Right ventricle myocardium superior (tissue), 1 donor: Measurements from ENCODE around the gene AXIN2. TPM values are rescaled to one million over a fixed set of nuclear protein-coding genes. Genes with fewer than 3 reads are reported as not detected.

Source experiments
- ATAC-seq: fragments of 200-7000 bp; cut with Tn5 transposase; one replicate; pipeline ENCODE4 v1.9.1; 2020; ENCODE audit warnings: mild to moderate bottlenecking; ENCODE audit not compliant: poor library complexity
- DNase-seq: peaks from one replicate; pipeline ENCODE4 v3.0.0-alpha.2; 2020
- intact Hi-C: fragments of 100-400 bp; cut with DNase I; formaldehyde crosslinking; loops from one replicate; pipeline ENCODE4 v1.11.2; 2022
- total RNA-seq: library from RNA; stranded (reverse); fragmentation: NEBNext Ultra II Directional; extraction: Animal tissue kit (Norgen Biotek cat#: 25700); gene quantifications from one replicate; pipeline ENCODE4 v1.2.1, GENCODE V29; 2021
- donor health status: DM: no; HTN: yes; CAD: no; lungs with severe emphysema.

The AXIN2 gene
- total RNA-seq, 1 donor from 2014 or later: 20.7 TPM

DNA sequence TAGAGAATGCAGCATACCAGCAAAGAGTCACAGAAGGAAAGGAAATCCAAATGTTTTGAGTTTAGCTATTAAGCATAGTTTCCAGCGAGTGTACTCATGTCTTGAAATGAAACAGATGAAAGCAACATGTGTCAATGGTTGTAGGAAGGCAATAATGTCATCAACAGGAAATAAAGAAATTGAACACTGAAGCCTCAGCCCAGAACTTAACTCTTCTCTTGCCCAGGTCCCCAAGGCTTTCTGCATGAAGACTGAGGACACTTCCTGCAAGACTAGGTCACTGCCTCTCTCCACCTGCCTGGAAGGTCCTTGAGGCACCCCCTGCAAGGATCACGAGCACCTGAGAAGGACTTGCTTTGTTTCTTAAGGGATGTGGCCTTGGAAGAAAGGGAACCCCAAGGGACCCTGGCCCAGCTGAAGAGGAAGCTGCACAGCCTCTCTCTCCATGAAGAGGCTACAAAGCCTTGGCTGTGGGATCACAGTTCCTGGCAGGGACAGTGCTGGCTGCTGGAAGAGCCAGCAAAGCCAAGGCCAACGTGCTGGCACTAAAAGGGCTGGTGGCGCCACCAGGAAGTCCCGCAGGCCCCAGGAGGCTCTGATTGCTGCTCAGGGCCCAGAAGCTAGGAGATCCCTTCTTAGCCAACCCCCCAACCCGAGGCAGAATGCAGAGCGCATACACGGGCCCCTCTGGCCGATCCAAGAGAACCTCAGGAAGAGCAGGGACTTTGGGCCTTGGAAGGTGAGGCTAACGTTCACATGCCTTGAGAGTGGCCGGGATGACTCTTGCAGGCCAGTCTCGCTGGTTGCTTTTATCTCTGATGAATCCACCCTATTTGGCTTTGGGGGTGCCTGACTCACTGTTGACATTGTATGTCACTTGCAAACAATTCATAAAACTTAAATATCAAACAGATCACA, 23.4 kb upstream of the AXIN2 start:
- ATAC-seq (peak; percentile 78), DNase-seq (peak; percentile 63)
- intact Hi-C loops: no loop called here

DNA sequence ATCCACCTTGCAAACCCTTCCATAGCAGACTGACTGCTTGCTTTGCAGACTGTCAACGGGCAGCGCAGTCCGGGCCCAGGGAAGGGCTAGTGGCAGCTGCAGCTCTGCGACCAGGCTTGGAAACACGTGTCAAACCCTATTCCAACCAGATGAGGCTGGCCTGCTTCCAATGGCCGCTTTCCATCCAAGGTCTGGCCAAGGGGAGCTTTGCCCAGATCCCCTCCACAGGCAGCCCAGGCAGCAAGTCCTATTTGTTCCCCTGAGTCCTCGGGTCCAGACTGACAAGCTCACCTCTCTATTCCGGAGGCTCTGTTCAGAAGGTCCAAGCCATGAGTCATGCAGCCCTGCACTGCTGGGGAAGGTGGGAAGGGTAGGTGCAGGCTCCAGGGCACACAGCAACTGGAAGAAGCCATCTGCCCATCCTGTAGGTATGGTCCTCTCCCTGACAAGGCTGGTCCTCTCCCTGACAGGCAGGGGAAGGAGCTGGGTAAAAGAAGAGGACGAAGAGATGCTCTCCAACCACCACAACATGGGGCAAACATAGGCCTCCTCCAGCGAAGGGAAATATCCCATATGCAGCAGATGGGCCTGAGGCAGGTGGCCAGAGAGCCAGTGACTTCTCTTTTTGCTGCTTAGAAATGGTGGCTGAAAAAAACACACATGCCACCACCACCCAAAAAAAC, 22.6 kb upstream of the AXIN2 start:
- DNase-seq: peak; percentile 53
- intact Hi-C loops: no loop called here

GRCh38 chr17:65576939-65577338, 15.5 kb upstream of the AXIN2 start:
- ATAC-seq (no peak), DNase-seq (no peak)
- intact Hi-C loops: no loop called here

More for the DNA sequence above, 22.6 kb upstream of the AXIN2 start:
- peak; percentile 38 for ATAC-seq

DNA sequence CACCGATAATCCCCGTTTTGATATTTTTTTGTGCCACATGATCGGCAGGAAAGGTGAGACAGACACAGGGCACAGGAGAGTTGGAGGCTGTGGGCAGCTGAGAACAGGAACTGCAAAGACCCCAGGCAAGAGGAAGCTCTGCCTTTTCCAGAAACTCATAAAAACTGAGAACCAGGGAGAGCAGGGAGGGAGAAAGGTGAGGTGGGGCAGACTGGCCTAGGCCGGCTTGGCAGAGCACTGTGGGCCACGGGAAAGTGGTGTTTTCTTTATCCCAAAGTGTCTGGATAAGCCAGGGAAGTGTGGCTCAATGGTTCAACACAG, 11.8 kb upstream of the AXIN2 start:
- intact Hi-C loops: no loop called here
- DNase-seq (no peak), ATAC-seq (no peak)

DNA sequence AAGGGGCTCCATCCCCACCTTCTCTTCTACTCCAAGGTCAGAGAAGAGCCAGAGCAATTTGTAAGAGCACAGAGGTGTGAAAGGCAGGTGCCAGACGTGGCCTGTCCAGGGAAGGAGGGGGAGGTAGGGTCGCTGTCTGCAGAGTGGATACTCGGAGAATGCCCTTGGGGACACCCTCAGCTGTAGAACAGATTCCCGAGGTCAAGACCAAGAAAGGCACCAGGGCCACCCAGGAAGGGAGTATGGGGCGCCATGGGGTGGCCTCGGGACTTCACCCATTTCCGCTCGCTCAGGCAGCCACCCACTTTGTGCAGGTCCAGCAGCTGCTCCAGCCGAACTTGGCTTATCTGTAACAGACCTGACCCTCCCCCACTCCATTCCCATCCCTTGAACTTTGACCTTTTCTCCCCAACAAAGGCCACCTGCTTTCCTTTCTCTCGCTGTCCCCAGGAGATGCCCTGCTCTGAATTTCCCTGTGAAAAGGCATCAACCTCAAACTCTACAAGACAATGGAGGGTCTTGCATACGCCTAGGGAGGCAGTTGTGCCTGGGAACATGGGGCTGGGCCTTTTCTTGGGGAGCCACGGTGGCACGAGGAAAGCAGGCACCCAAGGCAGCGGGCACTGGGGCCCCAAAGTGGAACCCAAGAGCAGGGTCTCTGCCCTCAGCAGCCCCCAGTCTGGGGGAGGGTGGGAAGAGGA, 11.3 kb upstream of the AXIN2 start:
- ATAC-seq (no peak), DNase-seq (no peak)
- intact Hi-C loops: no loop called here

DNA sequence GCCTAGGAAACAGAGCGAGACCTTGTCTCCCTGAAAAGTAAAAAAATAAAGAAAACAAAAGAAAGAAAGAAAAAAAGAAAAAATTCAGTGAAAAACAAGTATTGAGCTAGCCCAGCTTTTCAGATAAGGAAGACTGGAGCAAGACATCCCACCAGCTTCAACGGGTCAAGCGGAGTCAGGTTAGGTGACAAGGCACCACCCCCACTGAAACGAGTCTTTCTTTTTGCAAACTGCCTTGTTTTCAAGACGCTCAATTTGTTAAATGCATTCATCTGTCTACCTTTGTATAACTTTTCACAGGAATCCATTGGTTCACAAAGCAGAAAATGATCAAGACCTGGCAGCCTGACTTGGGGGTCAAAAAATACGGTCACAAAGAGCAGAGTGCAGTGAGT, 10.7 kb upstream of the AXIN2 start:
- ATAC-seq (no peak), DNase-seq (no peak)
- intact Hi-C loops: no loop called here

DNA sequence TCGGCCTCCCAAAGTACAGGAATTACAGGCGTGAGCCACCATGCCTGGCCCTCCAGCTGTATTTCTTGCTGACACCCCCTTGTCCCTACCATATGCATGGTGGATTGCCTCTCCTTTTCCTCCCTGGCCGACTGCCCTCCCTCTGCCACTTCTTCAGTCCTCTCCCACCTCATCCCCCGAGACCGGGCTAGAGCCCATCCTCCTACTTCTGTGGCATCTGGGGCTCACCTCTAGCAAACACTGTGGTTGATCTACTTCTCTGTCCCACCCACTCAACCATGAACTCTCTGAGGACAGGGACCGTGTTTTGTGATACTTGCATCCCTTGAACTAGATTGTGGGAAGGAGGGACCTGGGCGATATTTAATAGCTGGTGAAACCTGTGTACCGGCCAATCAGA, 7.5 kb upstream of the AXIN2 start:
- ATAC-seq (no peak), DNase-seq (peak; percentile 9)
- intact Hi-C loops: loop anchor here (10.0 kb wide), 1 partner anchor 606 kb away; no protein-coding TSS in a partner anchor

- ATAC-seq (no peak), DNase-seq (peak; percentile 24)
- intact Hi-C loops: loop anchor here (10.0 kb wide), 1 partner anchor 607 kb away; no protein-coding TSS in a partner anchor
Observed at GRCh38 chr17:65567566-65567965, 6.1 kb upstream of the AXIN2 start.

GRCh38 chr17:65565559-65565958, 4.1 kb upstream of the AXIN2 start:
- no peak for ATAC-seq

GRCh38 chr17:65564793-65565192, 3.3 kb upstream of the AXIN2 start:
- DNase-seq (peak; percentile 43), ATAC-seq (peak; percentile 55)
- intact Hi-C loops: loop anchor here (10.0 kb wide), 1 partner anchor 610 kb away; no protein-coding TSS in a partner anchor

More at GRCh38 chr17:65565559-65565958, 4.1 kb upstream of the AXIN2 start:
- intact Hi-C loops: loop anchor here (10.0 kb wide), 1 partner anchor 609 kb away; no protein-coding TSS in a partner anchor
- no peak for DNase-seq

DNA sequence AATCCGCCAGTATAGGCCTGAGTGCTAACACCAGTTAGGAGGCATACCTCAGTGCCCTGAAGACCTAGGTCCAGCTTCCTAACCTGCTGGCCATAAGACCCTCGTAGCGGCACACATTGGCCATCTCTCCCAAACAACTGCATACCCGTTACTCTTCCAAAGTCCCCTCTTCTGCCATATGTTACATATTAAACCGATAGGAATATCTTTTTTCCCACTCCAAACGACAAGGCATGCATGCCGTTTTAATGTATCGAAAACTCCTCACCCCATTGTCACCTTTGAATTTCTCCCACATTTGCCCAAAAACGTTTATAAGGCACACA, 721 bp upstream of the AXIN2 start:
- DNase-seq: no peak
- no peak for ATAC-seq
- intact Hi-C loops: loop anchor here (10.0 kb wide), 1 partner anchor 613 kb away; no protein-coding TSS in a partner anchor

DNA sequence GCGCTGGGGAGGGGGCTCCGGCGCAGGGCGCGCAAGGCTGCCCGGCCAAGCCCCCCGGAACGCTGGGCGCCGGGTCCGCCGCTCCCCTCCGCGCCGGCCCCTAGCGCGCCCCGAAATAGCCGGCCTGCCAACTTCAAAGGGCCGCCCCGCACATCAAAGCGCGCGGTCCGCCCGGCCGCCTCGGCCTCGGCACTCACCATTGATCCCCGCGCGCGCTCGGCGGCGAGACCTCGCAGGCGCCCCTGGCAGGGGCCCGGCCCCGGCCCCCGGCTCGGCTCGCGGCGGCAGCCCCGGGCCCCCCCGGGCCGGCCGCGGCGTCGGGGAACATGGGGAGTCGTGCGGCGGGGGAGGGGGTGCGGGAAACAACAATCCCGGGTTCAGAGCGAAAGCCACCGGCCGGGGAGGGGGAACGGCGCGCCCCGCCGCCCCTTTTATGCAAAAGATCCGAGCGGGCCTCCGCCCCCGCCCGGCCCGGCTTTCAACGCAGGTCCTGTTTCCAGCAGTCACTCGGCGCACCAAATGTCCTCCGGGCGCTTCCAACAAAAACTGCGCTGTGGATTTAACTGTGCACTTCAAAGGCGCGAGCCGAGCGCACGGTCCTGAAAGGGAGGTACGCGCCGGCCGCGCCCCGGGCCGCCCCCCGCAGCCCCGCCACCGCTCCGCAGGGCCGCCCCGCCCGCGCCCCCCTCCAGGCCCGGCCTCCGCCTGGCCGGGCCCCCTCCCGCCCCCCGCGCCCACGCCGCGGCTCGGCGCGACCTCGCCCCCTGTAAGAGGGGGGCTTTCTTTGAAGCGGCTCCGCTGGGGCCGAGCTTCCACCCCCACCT, 608 bp downstream of the AXIN2 start:
- DNase-seq (peak; percentile 90), ATAC-seq (peak; percentile 9)
- intact Hi-C loops: loop anchor here (10.0 kb wide), 1 partner anchor 614 kb away; no protein-coding TSS in a partner anchor

DNA sequence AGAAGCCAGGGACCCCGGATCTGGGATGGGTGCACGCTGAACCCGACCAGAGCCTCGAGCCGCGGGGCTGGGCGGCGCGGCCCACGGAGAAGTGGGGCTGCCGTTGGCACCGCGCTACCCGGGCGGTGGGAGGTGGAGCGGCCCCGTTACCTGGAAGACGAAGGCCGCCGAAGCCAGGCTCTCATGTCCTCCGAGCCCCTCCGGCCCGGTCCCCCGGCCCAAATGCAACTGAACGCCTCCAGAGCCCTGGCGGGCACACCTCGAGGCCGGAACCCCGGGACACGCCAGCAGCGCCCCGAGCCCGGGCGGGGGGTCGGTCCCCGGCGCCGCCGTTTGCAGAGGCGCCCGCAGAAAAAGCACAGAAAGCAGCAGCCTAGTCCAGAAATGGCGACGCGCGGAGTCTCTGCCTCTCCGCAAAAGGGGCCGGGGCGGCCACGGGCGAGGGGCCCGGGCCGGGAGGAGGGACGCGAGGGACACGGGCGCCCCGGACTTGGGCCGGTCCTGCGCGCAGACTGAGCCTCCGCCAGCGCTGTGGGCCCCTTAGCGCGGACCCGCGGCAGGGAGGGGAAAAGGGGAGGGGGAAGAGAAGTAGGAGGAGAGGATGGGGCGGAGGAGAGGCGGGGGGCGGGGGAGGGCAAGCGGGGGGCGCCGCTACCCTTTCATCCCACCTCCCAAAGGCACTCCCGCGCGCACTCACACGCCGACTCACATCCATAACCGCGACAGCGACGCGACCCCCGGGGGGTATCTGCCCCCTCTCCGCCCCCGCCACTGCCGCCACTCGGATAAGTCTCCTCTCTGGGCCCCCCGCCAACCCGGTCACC, 1.4 kb downstream of the AXIN2 start:
- DNase-seq (no peak), ATAC-seq (peak; percentile 28)
- intact Hi-C loops: loop anchor here (10.0 kb wide), 1 partner anchor 615 kb away; no protein-coding TSS in a partner anchor

DNA sequence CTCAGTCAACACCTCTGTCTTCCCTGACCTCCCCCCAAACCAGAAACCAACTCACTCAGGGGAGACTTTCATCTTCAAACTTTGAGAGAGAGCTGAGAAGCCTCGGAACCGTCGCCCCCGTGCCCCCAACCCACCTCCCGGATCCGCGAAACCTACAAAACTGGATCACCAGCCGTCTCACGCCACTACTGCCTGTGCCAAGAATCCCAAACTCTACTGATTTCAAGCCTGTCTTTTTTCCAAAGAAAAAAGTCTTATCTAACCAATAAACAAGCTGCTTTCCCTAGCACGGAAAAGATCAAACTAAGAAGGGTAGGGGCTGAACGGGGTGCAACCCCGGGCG, 2.0 kb downstream of the AXIN2 start:
- intact Hi-C loops: no loop called here
- no peak for DNase-seq
- no peak for ATAC-seq

DNA sequence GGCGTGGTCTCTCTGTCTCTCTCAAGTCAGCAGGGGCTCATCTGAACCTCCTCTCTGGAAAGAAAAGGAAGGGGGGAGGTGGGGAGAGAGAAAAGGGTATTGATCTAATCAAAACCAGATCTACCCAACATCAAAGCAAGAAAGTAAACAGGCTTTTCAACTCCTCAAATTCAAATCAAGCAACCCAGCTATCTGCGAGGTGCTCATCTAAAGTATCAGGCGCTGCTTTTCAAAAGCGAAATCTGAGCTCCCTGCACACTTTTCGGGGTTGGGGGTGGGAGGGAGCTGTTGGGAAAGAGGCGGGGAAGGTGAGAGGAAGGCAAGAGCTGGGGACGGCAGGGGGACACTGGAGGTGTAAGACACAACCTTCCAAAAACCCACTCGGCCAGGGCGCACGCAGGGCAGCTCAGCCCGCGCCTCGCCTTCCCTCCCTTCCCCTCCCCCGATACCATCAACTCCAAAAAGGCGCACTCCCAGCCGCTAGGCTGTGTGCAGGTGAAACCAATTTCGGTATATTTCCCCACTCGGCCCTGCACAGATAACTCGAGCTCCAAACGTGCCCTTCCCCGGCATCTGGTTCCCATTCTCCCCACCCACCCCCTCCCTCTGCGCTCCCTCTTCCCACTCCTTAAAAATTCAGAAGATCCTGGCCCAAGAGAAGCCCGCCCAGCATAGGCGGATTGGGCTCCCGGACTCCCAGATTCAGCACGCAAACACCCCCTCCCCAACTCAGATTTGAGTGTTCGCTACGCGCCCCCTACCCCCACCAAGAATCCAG, 2.6 kb downstream of the AXIN2 start:
- ATAC-seq: no peak

DNA sequence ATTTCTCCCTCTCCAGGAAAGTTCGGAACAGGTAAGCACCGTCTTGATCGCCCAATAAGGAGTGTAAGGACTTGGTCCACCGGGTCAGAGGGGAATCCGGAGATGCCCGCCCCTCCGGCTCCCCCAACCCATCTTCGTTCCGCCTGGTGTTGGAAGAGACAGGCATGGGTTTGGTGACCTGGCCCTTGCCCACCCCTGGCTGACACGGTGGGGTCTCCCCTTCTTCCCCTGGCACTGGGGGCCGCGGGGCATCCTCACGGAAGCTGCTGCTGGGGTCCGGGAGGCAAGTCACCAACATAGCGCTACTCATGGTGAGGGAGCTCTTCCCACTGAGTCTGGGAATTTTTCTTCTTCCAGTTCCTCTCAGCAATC, 3.2 kb downstream of the AXIN2 start:
- DNase-seq (no peak), ATAC-seq (no peak)
- intact Hi-C loops: no loop called here

More for the DNA sequence above, 2.6 kb downstream of the AXIN2 start:
- intact Hi-C loops: no loop called here
- DNase-seq: no peak
